GM18951 (cell line): ENCODE data around the gene SORCS2.

Experiments
- POLR2A ChIP-seq: IDR thresholded peaks from 4 replicates; pipeline ENCODE4 v1.6.1; 2011; ENCODE audit warnings: mild to moderate bottlenecking; ENCODE audit not compliant: insufficient read length, insufficient read depth; ENCODE audit errors: extremely low read depth
- in situ Hi-C: fragments of 300-500 bp; cut with MboI; formaldehyde crosslinking; loops from one replicate; pipeline ENCODE4 v1.12.0; 2022; ENCODE audit warnings: low sequenced_read_pairs, mixed read lengths, inconsistent platforms; ENCODE audit not compliant: unreplicated experiment

SORCS2 gene

DNA sequence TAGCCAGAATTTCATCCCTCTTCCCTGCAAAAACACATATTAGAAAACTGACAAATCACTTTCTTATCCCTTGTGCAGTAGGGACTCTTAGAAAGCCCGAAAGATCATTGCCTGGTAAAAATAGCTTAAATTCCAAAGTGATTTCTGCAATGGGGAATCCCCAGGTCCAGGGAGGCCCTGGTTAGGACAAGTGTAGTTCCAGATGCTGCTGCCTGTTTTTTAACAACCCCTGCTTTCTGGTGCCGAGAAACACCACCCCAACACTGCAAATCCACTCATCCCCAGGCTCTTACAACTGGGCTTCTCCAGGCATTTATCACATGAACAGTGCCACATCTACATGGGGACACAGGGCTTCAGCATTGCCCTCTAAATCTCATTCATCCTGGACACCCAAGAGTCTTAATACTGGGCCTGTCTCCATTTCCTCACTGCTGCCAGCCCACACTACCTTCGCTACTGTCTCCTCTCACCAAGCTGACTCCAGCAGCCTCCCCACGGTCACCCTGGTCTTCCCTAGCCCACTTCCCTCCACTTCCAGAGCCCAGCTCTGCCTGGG, 354.6 kb downstream of the SORCS2 start:
- in situ Hi-C loops = no loop called here
- TF ChIP-seq POLR2A = no peak

DNA sequence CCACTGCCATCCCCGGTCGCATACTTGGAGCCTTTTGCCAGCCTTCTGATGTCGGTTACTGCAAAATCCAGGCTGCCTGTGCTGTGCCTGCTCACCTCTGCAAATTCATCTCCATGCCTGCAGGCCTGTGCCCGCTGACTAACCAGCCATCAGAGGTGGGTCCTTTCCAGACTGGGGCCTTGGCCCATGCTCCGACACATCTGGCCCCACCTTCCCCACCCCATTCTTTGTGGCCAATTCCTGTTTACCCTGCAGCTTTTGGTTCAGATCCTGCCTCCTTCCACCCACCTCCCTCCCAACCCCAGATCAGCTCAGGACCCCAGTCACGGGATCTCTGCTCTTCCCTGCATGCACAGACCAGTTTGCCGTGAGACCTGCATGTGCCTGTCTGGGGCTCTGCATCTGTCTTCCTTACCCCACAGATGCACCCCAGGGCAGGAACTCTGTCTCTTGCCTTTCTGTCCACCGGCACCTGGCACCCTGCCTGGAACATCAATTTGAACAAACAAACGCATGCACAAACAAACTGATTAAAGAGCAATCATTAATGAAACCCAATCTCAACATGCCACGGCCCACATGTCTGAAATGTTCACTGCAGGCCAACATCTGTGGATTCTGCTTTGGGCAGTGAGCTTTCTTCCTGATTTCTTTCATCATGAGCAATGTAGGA, 355.2 kb downstream of the SORCS2 start:
- in situ Hi-C loops = no loop called here
- no peak for TF ChIP-seq POLR2A

DNA sequence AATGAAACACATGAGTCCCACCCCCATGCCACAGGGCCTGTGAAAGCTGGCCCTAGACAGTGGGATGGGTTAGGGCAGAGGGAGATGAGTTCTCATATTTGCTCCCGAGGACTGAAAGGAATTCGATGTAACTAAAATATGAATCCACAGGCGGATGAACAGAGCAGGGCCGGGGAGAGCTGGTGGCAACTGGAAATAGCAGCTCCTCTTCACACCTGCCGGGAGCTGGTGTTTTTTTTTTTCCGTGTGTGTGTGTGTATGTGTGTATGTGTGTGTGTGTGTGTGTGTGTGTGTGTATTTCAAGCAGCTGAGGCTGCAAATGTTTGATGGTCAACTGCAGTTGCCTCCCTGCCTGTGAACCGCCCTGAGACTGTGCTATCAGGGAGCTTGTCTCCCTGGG, 357.5 kb downstream of the SORCS2 start:
- in situ Hi-C loops = no loop called here
- no peak for TF ChIP-seq POLR2A

DNA sequence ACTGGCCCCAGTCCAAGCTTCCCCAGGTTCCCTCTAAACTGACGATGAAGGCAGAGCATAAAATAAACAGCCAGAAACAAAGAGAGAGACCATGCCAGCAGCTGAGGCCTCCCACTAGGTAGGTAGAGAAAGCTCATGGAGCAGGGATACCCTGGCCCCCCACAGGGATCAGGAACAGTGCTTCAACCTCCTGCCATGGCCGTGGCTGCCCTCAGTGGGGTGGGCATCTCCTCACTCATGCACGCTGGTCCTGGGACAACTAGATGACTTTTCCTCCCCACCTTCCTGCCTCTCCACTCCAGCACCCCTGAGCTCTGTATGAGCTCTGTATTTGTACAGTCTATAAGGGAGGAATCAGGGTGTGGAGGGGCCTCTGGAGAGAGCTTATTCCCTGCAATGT, 360.1 kb downstream of the SORCS2 start:
- TF ChIP-seq POLR2A = no peak
- in situ Hi-C loops = no loop called here

DNA sequence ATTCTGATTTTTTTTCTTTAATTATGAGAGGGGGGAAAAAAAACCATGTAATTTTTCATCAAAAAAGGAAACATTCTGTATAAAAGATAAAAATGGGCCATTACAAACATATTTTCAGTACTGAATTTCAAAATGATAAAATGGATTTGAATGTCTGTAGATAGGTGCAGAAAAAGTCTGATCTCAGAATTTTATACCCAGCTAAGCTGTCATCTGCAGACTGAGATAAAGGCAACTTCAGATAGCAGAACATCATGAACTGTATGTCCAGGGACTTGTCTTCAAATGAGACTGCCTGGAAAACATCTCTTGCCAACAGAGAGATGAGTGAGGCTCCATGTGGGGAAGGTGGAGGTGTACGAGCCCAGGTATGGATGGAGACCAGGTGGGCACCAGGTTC, 360.9 kb downstream of the SORCS2 start:
- no peak for TF ChIP-seq POLR2A
- in situ Hi-C loops = no loop called here

DNA sequence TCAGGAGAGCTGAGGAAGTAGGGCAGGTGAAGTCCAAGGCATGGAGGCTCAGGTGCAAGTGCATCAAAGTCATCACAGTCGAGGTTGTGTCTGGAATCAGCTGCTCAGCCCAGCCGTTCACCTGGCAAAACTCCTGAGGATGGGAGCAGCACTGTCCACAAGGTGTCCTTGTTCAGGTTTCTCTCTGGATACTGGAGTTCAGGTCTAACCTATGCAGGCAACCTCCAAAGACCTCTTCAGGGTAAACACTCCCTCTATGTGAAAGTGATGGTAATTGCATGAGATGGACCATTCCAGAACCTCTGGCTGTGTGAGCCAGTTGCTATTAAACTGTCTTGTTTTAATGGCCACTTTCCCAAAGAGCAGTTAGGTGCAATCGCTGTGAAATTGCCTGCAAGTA, 362.6 kb downstream of the SORCS2 start:
- TF ChIP-seq POLR2A = no peak
- in situ Hi-C loops = no loop called here

DNA sequence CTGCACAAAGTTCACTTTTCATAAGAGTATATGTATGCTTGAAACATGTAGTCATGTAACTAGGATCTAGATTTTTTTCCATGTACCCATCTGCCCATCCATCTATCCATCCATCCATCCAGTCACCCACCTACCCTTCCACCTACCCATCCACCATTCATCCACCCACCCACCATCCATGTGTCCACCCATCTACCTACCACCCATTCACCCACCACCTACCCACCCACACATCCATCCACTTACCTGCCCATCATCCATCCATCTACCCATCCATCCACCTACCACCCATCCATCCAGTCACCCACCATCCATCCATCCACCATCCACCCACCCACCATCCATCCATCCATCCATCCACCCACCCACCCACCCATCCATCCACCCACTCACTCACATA, 364.2 kb downstream of the SORCS2 start:
- in situ Hi-C loops = no loop called here
- TF ChIP-seq POLR2A = no peak

DNA sequence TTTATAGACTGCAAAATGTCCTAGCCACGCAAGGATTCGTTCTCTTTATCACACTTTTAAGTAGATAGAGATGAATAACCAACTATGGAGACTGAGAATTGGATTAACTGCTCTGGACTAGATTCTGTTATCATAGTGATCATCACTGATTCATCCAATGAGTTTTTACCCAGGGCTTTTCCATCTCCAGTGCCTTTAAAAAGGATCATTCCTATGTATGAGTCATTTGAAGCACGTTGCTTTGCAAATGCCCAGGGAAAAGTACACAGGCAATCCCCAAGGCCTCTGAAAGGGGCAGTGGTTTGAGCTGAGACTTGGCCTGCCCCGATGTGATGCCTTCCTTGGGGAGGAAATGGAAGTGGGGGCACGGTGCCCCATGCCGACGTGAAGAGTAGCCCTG, 365.1 kb downstream of the SORCS2 start:
- in situ Hi-C loops = no loop called here
- no peak for TF ChIP-seq POLR2A

DNA sequence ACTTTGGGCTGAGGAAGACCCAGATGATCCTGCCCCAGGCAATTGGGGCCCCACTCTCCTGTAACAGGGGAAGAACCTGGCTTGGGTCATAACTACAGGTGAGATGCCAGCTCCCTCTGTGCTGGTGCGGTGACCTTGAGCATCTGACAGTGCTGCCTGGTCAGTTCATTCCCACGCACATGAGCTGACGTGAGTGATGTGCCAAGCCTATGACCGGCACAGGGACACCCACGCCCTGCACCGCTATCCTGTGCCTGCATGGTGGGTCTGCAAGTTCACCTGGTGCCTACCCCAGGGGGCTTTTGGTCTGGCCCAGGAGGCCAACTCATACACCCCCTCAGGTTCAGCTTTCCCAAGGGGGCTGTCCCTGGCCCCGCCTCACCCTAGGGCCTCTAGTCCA, 366.1 kb downstream of the SORCS2 start:
- TF ChIP-seq POLR2A = no peak
- in situ Hi-C loops = no loop called here

DNA sequence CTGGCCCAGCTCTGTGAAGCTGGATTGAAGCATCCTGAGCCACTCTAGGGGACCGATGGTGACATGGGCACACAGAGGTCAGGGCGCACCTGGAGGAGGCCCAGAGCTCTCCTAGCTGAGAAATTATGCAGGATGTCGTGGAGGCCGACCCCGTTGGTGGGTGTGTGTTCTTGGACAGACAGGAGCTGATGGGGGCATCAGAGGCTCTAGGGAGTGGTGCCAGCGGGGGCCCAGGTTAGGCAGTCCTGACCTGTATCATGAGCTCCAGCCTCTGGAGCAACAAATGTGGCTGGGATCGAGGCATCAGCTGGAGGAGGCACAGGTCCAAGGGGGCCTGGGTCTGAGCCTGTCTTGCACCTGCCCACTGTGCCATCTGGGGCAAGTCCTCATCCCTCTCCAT, 367.0 kb downstream of the SORCS2 start:
- no peak for TF ChIP-seq POLR2A
- in situ Hi-C loops = no loop called here

DNA sequence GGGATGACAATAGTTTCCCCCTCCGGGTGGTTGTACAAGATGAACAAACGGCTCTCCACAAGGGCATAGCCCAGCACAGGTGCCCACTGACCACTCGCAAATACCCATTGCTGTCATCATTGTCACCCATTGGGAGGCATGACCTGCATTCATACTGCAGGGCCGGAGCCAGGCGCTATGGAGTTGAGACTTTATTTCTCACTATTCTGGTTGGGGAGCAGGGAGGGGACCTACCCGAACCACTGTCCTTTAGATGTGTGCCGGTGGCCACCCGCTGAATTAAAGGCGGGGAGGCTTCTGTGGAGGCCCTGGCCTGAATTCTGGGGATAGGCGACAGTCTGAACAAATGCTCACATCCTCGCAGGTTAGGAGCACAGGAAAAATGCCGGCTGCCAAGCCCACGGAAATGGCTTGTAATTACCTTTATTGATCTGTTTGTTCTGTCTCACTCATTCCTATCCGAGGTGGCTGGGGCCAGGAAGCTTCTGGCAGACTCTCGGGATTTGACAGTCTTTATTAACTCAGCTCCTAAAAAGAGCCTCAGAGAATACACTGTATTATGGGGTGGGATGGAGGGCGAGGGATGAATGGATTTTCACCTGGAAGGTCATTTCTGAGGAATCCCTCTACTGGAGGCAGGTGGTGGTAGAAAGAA, 367.5 kb downstream of the SORCS2 start:
- no peak for TF ChIP-seq POLR2A
- in situ Hi-C loops = no loop called here

DNA sequence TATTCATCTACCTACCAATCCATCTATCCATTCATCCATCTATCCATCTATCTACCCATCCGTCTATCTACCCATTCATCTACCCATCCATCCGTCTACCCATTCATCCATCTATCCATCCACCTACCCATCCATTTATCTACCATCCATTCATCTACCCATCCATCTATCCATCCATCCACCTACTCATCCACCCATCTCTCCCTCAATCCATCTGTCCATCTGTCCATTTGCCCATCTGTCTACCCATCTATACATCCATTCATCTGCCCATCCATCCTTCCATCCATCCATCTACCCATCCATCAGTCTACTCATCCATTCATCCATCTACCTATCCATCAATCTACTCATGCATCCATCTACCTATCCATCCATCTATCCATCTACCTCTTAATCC, 369.2 kb downstream of the SORCS2 start:
- in situ Hi-C loops = no loop called here
- no peak for TF ChIP-seq POLR2A

DNA sequence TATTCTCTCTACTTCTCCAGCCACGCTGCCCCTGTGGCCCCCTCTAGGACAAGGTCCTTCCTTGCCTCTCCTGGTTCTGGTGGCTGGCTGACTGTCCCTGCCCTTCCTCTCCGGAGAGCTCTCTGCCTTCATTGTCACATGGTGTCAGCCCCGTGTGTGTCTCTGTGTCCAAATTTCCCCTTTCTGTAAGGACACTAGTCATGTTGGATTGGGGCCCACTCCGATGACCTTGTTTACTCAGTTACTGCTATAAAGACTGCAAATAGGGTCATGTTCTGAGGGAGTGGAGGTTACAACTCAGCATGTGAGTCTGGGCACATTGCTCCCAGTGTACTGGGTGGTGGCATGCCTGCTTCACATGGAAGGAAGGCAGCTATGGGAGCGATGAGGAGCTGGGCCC, 371.9 kb downstream of the SORCS2 start:
- in situ Hi-C loops = no loop called here
- no peak for TF ChIP-seq POLR2A

DNA sequence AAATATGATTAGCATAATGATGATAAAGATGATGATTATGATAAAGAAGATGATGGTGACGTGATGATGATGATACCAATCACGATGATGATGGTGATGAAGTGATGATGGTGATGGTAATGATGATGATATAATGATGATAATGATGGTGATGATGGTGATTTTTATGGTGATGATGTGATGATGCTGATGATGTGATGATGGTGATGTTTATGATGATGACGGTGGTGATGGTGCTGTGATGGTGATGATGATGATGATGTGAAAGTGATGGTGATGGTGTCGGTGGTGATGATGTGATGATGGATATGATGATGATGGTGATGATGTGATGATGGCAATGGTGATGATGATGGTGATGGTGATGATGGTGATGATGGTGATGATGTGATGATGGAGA, 373.1 kb downstream of the SORCS2 start:
- in situ Hi-C loops = no loop called here
- TF ChIP-seq POLR2A = no peak
